Adrenal gland (tissue), 5 donors: ENCODE measurements around the gene CYP3A7.

ENCODE experiments used
- POLR2A ChIP-seq, 2 donors: fragments of 450-650 bp; IDR thresholded peaks; one replicate each; pipeline ENCODE4 v1.6.1; 2017; ENCODE audit warnings: antibody characterized with exemption in 2 of 2, mild to moderate bottlenecking in 2 of 2, moderate library complexity in 1 of 2
- TF ChIP-seq, protein P1 (sequence below), 6 experiments: fragments of 450-650 bp in 4 of 6; fragments of 200-600 bp in 2 of 6; sonication (generic) in 1 of 6; IDR thresholded peaks; 1 replicate in 5 of 6; 2 replicates in 1 of 6; pipeline versions ENCODE4 v1.5.1 to v1.8.0; 2016 to 2021; ENCODE audit warnings: antibody characterized with exemption in 6 of 6, mild to moderate bottlenecking in 2 of 6, moderate library complexity in 1 of 6
- donor health status: DM: no; HTN: no; CAD: no.

DNA sequence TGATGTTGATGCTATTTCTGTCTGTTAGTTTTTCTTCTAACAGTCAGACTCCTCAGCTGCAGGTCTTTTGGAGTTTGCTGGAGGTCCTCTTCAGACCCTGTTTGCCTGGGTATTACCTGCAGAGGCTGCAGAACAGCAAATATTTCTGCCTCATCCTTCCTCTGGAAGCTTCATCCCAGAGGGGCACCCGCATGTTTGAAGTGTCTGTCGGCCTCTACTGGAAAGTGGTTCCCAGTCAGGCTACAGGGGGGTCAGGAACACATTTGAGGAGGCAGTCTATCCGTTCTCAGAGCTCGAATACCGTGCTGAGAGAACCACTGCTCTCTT is 41.9 kb downstream of the CYP3A7 start:
- TF ChIP-seq, protein P1, sequence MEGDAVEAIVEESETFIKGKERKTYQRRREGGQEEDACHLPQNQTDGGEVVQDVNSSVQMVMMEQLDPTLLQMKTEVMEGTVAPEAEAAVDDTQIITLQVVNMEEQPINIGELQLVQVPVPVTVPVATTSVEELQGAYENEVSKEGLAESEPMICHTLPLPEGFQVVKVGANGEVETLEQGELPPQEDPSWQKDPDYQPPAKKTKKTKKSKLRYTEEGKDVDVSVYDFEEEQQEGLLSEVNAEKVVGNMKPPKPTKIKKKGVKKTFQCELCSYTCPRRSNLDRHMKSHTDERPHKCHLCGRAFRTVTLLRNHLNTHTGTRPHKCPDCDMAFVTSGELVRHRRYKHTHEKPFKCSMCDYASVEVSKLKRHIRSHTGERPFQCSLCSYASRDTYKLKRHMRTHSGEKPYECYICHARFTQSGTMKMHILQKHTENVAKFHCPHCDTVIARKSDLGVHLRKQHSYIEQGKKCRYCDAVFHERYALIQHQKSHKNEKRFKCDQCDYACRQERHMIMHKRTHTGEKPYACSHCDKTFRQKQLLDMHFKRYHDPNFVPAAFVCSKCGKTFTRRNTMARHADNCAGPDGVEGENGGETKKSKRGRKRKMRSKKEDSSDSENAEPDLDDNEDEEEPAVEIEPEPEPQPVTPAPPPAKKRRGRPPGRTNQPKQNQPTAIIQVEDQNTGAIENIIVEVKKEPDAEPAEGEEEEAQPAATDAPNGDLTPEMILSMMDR (IDR thresholded peaks at IDR 0.05) = no peak
- TF ChIP-seq POLR2A (IDR thresholded peaks at IDR 0.05) = no peak
